Fibroblast of lung (primary cell): ENCODE results near the gene TLL2. TPM values are rescaled to one million over a fixed set of nuclear protein-coding genes. Genes with fewer than 3 reads are reported as not detected.

Experiments used
- DNase-seq, 2 donors: peaks; one replicate each; pipeline versions ENCODE4 v3.0.0 to v3.0.0-alpha.2; 2010; ENCODE audit warnings: low read depth in 2 of 2
- H2AFZ ChIP-seq: 2 replicates; pipeline ENCODE4 v1.5.1; 2012; ENCODE audit warnings: low read length, control low read depth, inconsistent platforms
- H3K27ac ChIP-seq: 2 replicates; pipeline ENCODE4 v1.5.1; 2011; ENCODE audit warnings: low read length, control low read depth; ENCODE audit not compliant: insufficient read depth
- H3K27me3 ChIP-seq: 2 replicates; pipeline ENCODE4 v1.5.1; 2011; ENCODE audit warnings: mild to moderate bottlenecking, low read length; ENCODE audit not compliant: control insufficient read depth, insufficient read depth
- H3K36me3 ChIP-seq: 2 replicates; pipeline ENCODE4 v1.5.1; 2011; ENCODE audit warnings: low read length; ENCODE audit not compliant: control insufficient read depth, insufficient read depth
- H3K4me1 ChIP-seq: 2 replicates; pipeline ENCODE4 v1.5.1; 2011; ENCODE audit warnings: low read length; ENCODE audit not compliant: control insufficient read depth, insufficient read depth; ENCODE audit errors: extremely low read depth
- H3K4me2 ChIP-seq: 2 replicates; pipeline ENCODE4 v1.5.1; 2011; ENCODE audit warnings: low read length, control low read depth; ENCODE audit not compliant: insufficient read depth; ENCODE audit errors: extremely low read depth
- H3K4me3 ChIP-seq, 4 experiments: fragments of 200-600 bp in 1 of 4; sonication (generic) in 1 of 4; replicated peaks in 1 of 4; 2 replicates each; pipeline ENCODE4 v1.5.1; 2011 to 2016; ENCODE audit warnings: low read length in 4 of 4, low read depth in 3 of 4, mild to moderate bottlenecking in 3 of 4, control low read depth in 2 of 4, inconsistent platforms in 1 of 4, mixed read lengths in 1 of 4; ENCODE audit not compliant: insufficient read depth in 1 of 4; ENCODE audit errors: control extremely low read depth in 1 of 4
- H3K79me2 ChIP-seq: 2 replicates; pipeline ENCODE4 v1.5.1; 2012; ENCODE audit warnings: mild to moderate bottlenecking, low read length, inconsistent platforms; ENCODE audit not compliant: control insufficient read depth, insufficient read depth
- H3K9ac ChIP-seq: 2 replicates; pipeline ENCODE4 v1.5.1; 2011; ENCODE audit warnings: mild to moderate bottlenecking, low read length, control low read depth; ENCODE audit not compliant: insufficient read depth
- H3K9me3 ChIP-seq: 2 replicates; pipeline ENCODE4 v1.5.1; 2012; ENCODE audit warnings: low read depth, low read length; ENCODE audit not compliant: control insufficient read depth, insufficient read depth
- H4K20me1 ChIP-seq: 2 replicates; pipeline ENCODE4 v1.5.1; 2011; ENCODE audit warnings: low read length; ENCODE audit not compliant: control insufficient read depth, insufficient read depth; ENCODE audit errors: extremely low read depth
- CTCF ChIP-seq, 2 donors: IDR thresholded peaks in 1 of 2; conservative IDR thresholded peaks in 1 of 2; 1 replicate in 1 of 2; 2 replicates in 1 of 2; pipeline ENCODE4 v1.5.1; 2011 to 2012; ENCODE audit warnings: low read length in 2 of 2, control low read depth in 1 of 2, inconsistent platforms in 1 of 2, low read depth in 1 of 2, mild to moderate bottlenecking in 1 of 2
- EZH2 ChIP-seq: IDR thresholded peaks from 2 replicates; pipeline ENCODE4 v1.5.1; 2012; ENCODE audit warnings: low read length, control low read depth, mild to moderate bottlenecking; ENCODE audit errors: missing control alignments
- polyA plus RNA-seq, 2 donors: library from polyadenylated mRNA; depleted of rRNA in 1 of 2; stranded (reverse) in 1 of 2; unstranded in 1 of 2; fragments of >200 nt; gene quantifications; 2 replicates each; pipeline ENCODE4 v1.2.1, GENCODE V29; 2011 to 2012; ENCODE audit warnings: missing spikeins in 1 of 2
- total RNA-seq: library from RNA; depleted of rRNA; stranded (reverse); fragments of >200 nt; gene quantifications from 2 replicates; pipeline ENCODE4 v1.2.1, GENCODE V29; 2014

TLL2 gene
- total and polyA plus RNA-seq, 2 donors (not counting 1 experiment from before 2014, with no cell fraction given): 0.05 to 0.17 TPM

- no peak overlapping the region for H3K9ac ChIP-seq
- no peaks in the 10 kb centered on the region for H3K9me3 ChIP-seq
- DNase-seq: no peak
- no peaks in the 10 kb centered on the region for H3K79me2 ChIP-seq
- H2AFZ ChIP-seq: no peak overlapping the region
- H3K4me2 ChIP-seq: no peak overlapping the region
- no peak overlapping the region for H3K4me3 ChIP-seq
- no peak overlapping the region for H3K27ac ChIP-seq
- H3K36me3 ChIP-seq: no peaks in the 10 kb centered on the region
- no peaks in the 10 kb centered on the region for H4K20me1 ChIP-seq
- no peaks in the 10 kb centered on the region for H3K27me3 ChIP-seq
- TF ChIP-seq EZH2: no peak
- TF ChIP-seq CTCF (conservative IDR thresholded peaks at IDR 0.05 in 1 of 2, IDR thresholded peaks at IDR 0.05 in 1 of 2; ENCODE audit: low read depth in 1 of 2, low read length in 2 of 2): no peak
- no peaks in the 10 kb centered on the region for H3K4me1 ChIP-seq
Measured at GRCh38 chr10:96357038-96357620, 156.6 kb downstream of the TLL2 start.

- Histone ChIP-seq H3K4me1 (no peaks in the 10 kb centered on the region), H3K79me2 (no peaks in the 10 kb centered on the region), H3K9ac (no peak overlapping the region), H3K4me2 (no peak overlapping the region), H4K20me1 (no peaks in the 10 kb centered on the region), H3K36me3 (no peaks in the 10 kb centered on the region), H3K27me3 (no peaks in the 10 kb centered on the region), H2AFZ (no peak overlapping the region), H3K27ac (no peak overlapping the region), H3K9me3 (no peaks in the 10 kb centered on the region), H3K4me3 (no peak overlapping the region)
- DNase-seq: no peak
- TF ChIP-seq CTCF (conservative IDR thresholded peaks at IDR 0.05 in 1 of 2, IDR thresholded peaks at IDR 0.05 in 1 of 2; ENCODE audit: low read depth in 1 of 2, low read length in 2 of 2) (no peak), EZH2 (no peak)
Measured at GRCh38 chr10:96352582-96352981, 161.1 kb downstream of the TLL2 start.

GRCh38 chr10:96352027-96352426 lies 161.7 kb downstream of the TLL2 start:
- Histone ChIP-seq H3K4me1 (no peaks in the 10 kb centered on the region), H3K4me3 (no peak overlapping the region), H3K79me2 (no peaks in the 10 kb centered on the region), H3K9ac (no peak overlapping the region), H3K9me3 (no peaks in the 10 kb centered on the region), H3K4me2 (no peak overlapping the region), H3K27ac (no peak overlapping the region), H3K36me3 (no peaks in the 10 kb centered on the region), H3K27me3 (no peaks in the 10 kb centered on the region), H4K20me1 (no peaks in the 10 kb centered on the region), H2AFZ (no peak overlapping the region)
- DNase-seq: no peak
- TF ChIP-seq CTCF (conservative IDR thresholded peaks at IDR 0.05 in 1 of 2, IDR thresholded peaks at IDR 0.05 in 1 of 2; ENCODE audit: low read depth in 1 of 2, low read length in 2 of 2) (no peak), EZH2 (no peak)
